PC-3 (cell line): Measurements from ENCODE around the gene GIPC3. TPM values are rescaled to one million over a fixed set of nuclear protein-coding genes. Genes with fewer than 3 reads are reported as not detected.

Experiments
- ATAC-seq: fragments of 200-7000 bp; cut with Tn5 transposase; 2 replicates; pipeline ENCODE4 v1.9.1; 2020; ENCODE audit warnings: mild to moderate bottlenecking, moderate library complexity
- BruUV-seq: library from RNA; stranded (reverse); fragments of 400-500 nt; replicated peaks from 2 replicates; lab custom pipeline; 2021; lab: Mats Ljungman, UMichigan
- CTCF ChIA-PET: fragments of 300-600 bp; sonication (Branson Sonifier 250); formaldehyde crosslinking; loops from one replicate; lab custom pipeline; 2022; ENCODE audit warnings: antibody characterized with exemption; lab: Charles Lee
- POLR2A ChIA-PET: fragments of 300-600 bp; sonication (Branson Sonifier 250); formaldehyde crosslinking; loops from one replicate; lab custom pipeline; 2022; ENCODE audit warnings: antibody characterized with exemption; ENCODE audit not compliant: unreplicated experiment; lab: Charles Lee
- DNase-seq: peaks from one replicate; pipeline ENCODE4 v3.0.0-alpha.2; 2015
- H2AFZ ChIP-seq: fragments of 300-600 bp; sonication (generic); 2 replicates; pipeline ENCODE4 v1.6.0; 2016; ENCODE audit warnings: antibody characterized with exemption, low read length
- H3F3A ChIP-seq: fragments of 300-600 bp; sonication (generic); one replicate; pipeline ENCODE4 v1.6.0; 2017; ENCODE audit warnings: antibody characterized with exemption, low read length, control low read depth, mild to moderate bottlenecking; ENCODE audit not compliant: unreplicated experiment
- H3K27ac ChIP-seq: fragments of 300-600 bp; sonication (generic); 2 replicates; pipeline ENCODE4 v1.5.1; 2016; ENCODE audit warnings: mild to moderate bottlenecking, low read length
- H3K27me3 ChIP-seq: fragments of 300-600 bp; sonication (generic); 2 replicates; pipeline ENCODE4 v1.6.1; 2016; ENCODE audit warnings: low read length, mixed read lengths
- H3K36me3 ChIP-seq: fragments of 300-600 bp; sonication (generic); 2 replicates; pipeline ENCODE4 v1.6.1; 2016; ENCODE audit warnings: low read depth, mixed run types, low read length, mixed read lengths
- H3K4me1 ChIP-seq: fragments of 300-600 bp; sonication (generic); 2 replicates; pipeline ENCODE4 v1.5.1; 2016; ENCODE audit warnings: low read length; ENCODE audit not compliant: insufficient read depth
- H3K4me2 ChIP-seq: fragments of 300-600 bp; sonication (generic); 2 replicates; pipeline ENCODE4 v1.6.0; 2016; ENCODE audit warnings: low read length
- H3K4me3 ChIP-seq: fragments of 300-600 bp; sonication (generic); 2 replicates; pipeline ENCODE4 v1.5.1; 2016; ENCODE audit warnings: mild to moderate bottlenecking, low read length, mixed read lengths
- H3K79me2 ChIP-seq: fragments of 300-600 bp; sonication (generic); 2 replicates; pipeline ENCODE4 v1.6.1; 2017; ENCODE audit warnings: low read length, mixed read lengths
- H3K9ac ChIP-seq: fragments of 300-600 bp; sonication (generic); 2 replicates; pipeline ENCODE4 v1.6.0; 2016; ENCODE audit warnings: mild to moderate bottlenecking, low read length
- H3K9me2 ChIP-seq: fragments of 300-600 bp; sonication (generic); replicated peaks from 2 replicates; pipeline ENCODE4 v1.6.1; 2016; ENCODE audit warnings: mixed run types, low read length, mixed read lengths
- H3K9me3 ChIP-seq: fragments of 300-600 bp; sonication (generic); 2 replicates; pipeline ENCODE4 v1.6.1; 2016; ENCODE audit warnings: low read length, mixed read lengths
- H4K20me1 ChIP-seq: fragments of 300-600 bp; sonication (generic); 2 replicates; pipeline ENCODE4 v1.6.1; 2016; ENCODE audit warnings: low read length, mixed read lengths
- CTCF ChIP-seq: fragments of 300-600 bp; sonication (generic); conservative IDR thresholded peaks from 2 replicates; pipeline ENCODE4 v1.5.1; 2017; ENCODE audit warnings: antibody characterized with exemption, low read depth, mild to moderate bottlenecking, low read length
- EZH2 ChIP-seq: fragments of 300-600 bp; sonication (generic); IDR thresholded peaks from one replicate; pipeline ENCODE4 v1.6.1; 2017; ENCODE audit warnings: antibody characterized with exemption, mild to moderate bottlenecking, low read length; ENCODE audit not compliant: unreplicated experiment
- EZH2phosphoT487 ChIP-seq: fragments of 300-600 bp; sonication (generic); IDR thresholded peaks from 2 replicates; pipeline ENCODE4 v1.6.1; 2018; ENCODE audit warnings: mild to moderate bottlenecking, antibody characterized with exemption, low read length, borderline replicate concordance
- intact Hi-C: fragments of 100-400 bp; cut with micrococcal nuclease; formaldehyde crosslinking; loops from 2 replicates; pipeline ENCODE4 v1.9.0; 2023
- total RNA-seq: library from RNA; depleted of rRNA; stranded (reverse); fragments of >200 nt; gene quantifications from 2 replicates; pipeline ENCODE4 v1.2.3, GENCODE V29; 2014; rRNA removed

Gene GIPC3
- total RNA-seq, 1 experiment from 2014 or later: 0.18 TPM

DNA sequence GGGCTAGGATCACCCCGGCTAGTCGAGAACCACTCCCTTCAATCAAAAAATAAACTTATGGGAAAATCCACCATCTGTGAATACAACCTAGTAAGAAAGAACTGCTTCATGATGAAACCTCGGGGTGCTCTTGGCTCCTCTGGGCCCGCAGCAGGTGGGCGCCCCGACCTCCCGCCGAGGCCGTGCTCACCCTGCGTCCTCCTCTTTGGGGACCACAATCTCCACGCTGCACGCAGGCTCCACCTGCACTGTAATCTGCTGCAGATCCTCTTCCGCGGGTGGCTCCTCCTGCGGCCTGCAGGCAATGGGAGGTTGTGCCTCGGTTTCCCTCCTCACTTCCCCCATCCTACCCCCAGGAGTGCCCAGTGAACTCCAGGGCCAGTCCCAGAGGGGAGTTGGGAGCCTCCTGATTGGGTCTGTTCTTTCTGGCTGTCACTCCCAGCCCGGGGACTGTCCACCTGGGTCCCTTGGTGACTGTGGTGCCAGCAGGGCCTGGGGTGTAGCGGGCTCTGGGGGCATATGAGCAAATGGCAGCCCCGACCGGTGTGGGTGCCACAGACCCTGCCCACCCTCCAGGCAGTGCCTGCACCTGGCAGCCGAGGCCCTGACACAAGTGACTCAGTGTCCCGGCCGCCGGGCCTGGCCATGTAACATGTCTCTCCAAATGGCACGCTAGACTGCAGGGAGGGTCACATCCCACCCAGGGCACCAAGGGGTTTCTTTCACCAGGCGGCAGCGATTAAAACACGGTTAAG, 56.4 kb downstream of the GIPC3 start:
- H3K4me3 ChIP-seq: no peak overlapping the region
- H3K9ac ChIP-seq: no peak overlapping the region
- no peak for TF ChIP-seq EZH2
- TF ChIP-seq EZH2phosphoT487: no peak
- no peak for TF ChIP-seq CTCF
- no peak overlapping the region for H3K27ac ChIP-seq
- no peak overlapping the region for H3K4me2 ChIP-seq
- H3K9me2 ChIP-seq: no peaks in the 10 kb centered on the region
- DNase-seq (no peak), ATAC-seq (no peak)
- H3K79me2 ChIP-seq: no peaks in the 10 kb centered on the region
- no peaks in the 10 kb centered on the region for H3K27me3 ChIP-seq
- H4K20me1 ChIP-seq: no peaks in the 10 kb centered on the region
- H2AFZ ChIP-seq: no peak overlapping the region
- H3K36me3 ChIP-seq: no peaks in the 10 kb centered on the region
- intact Hi-C loops: no loop called here
- no peaks in the 10 kb centered on the region for H3F3A ChIP-seq
- no peaks in the 10 kb centered on the region for H3K9me3 ChIP-seq
- ChIA-PET POLR2A (no interaction called here), CTCF (no interaction called here)
- no TSS peak for BruUV-seq
- no peaks in the 10 kb centered on the region for H3K4me1 ChIP-seq

- no peak for TF ChIP-seq CTCF
- no peak for TF ChIP-seq EZH2phosphoT487
- no peak for TF ChIP-seq EZH2
- Histone ChIP-seq H3F3A (no peaks in the 10 kb centered on the region), H3K9me2 (no peaks in the 10 kb centered on the region), H4K20me1 (no peaks in the 10 kb centered on the region), H3K4me1 (no peaks in the 10 kb centered on the region), H2AFZ (no peak overlapping the region), H3K9me3 (no peaks in the 10 kb centered on the region), H3K27me3 (no peaks in the 10 kb centered on the region), H3K4me2 (no peak overlapping the region), H3K9ac (no peak overlapping the region), H3K4me3 (no peak overlapping the region), H3K27ac (no peak overlapping the region), H3K36me3 (no peaks in the 10 kb centered on the region), H3K79me2 (no peaks in the 10 kb centered on the region)
- intact Hi-C loops: no loop called here
- CTCF ChIA-PET: no interaction called here
- BruUV-seq: no TSS peak
- POLR2A ChIA-PET: no interaction called here
- ATAC-seq (no peak), DNase-seq (no peak)
These were observed 57.0 kb downstream of the GIPC3 start for GRCh38 chr19:3642296-3642695.

Other genes starting within 250 kb of the GIPC3 start
- 31.7 and 49.6 TPM in 2 replicates for gene NFIC, start 218.9 kb upstream of the GIPC3 start, total RNA-seq
- 0.36 and 0.69 TPM in 2 replicates for gene SMIM24, start 105.0 kb upstream of the GIPC3 start, total RNA-seq
- gene SMIM44, start 102.0 kb upstream of the GIPC3 start, total RNA-seq: not detected in 2 replicates
- gene DOHH, start 84.8 kb upstream of the GIPC3 start, total RNA-seq: 51.4 and 58.3 TPM in 2 replicates
- 53.6 and 77.9 TPM in 2 replicates for gene FZR1, start 79.2 kb upstream of the GIPC3 start, total RNA-seq
- gene TEKTIP1, start 46.3 kb upstream of the GIPC3 start, total RNA-seq: not detected in 2 replicates
- gene MFSD12, start 27.9 kb upstream of the GIPC3 start, total RNA-seq: 121 and 165 TPM in 2 replicates
- gene HMG20B, start 12.5 kb upstream of the GIPC3 start, total RNA-seq: 146 and 210 TPM in 2 replicates
- 0.77 and 1.0 TPM in 2 replicates for gene TBXA2R, start 21.4 kb downstream of the GIPC3 start, total RNA-seq
- gene CACTIN, start 41.3 kb downstream of the GIPC3 start, total RNA-seq: 47.8 and 51.3 TPM in 2 replicates
- gene PIP5K1C, start 115.0 kb downstream of the GIPC3 start, total RNA-seq: 16.1 and 21.2 TPM in 2 replicates
- 11.7 and 14.3 TPM in 2 replicates for gene TJP3, start 122.9 kb downstream of the GIPC3 start, total RNA-seq
- 21.4 and 23.9 TPM in 2 replicates for gene APBA3, start 176.2 kb downstream of the GIPC3 start, total RNA-seq
- 73.9 and 80.8 TPM in 2 replicates for gene MRPL54, start 177.2 kb downstream of the GIPC3 start, total RNA-seq
- gene RAX2, start 186.8 kb downstream of the GIPC3 start, total RNA-seq: not detected in 2 replicates
- gene MATK, start 200.9 kb downstream of the GIPC3 start, total RNA-seq: not detected in 2 replicates